Esophagus squamous epithelium (tissue), 5 donors: ENCODE results near the gene TVP23C. TPM values are rescaled to one million over a fixed set of nuclear protein-coding genes. Genes with fewer than 3 reads are reported as not detected.
A peak's percentile ranks its signal among the peaks of the same experiment; 100 is the strongest.

Experiments
- DNase-seq: peaks from one replicate; lab custom pipeline; 2025; lab: John Stamatoyannopoulos, UW
- H3K27ac ChIP-seq, 4 donors: fragments of 200-600 bp; sonication (generic); one replicate each; pipeline ENCODE4 v1.5.1; 2016 to 2019; ENCODE audit warnings: mild to moderate bottlenecking in 1 of 4
- H3K27me3 ChIP-seq, 4 donors: fragments of 200-600 bp; sonication (generic); 1 replicate in 3 of 4; 2 replicates in 1 of 4; pipeline versions ENCODE4 v1.5.1 to v1.6.0; 2017 to 2021; ENCODE audit warnings: antibody characterized with exemption in 1 of 4
- H3K36me3 ChIP-seq, 3 donors: fragments of 200-600 bp; sonication (generic); one replicate each; pipeline ENCODE4 v1.5.1; 2016 to 2019
- H3K4me1 ChIP-seq, 3 donors: fragments of 200-600 bp; sonication (generic); one replicate each; pipeline ENCODE4 v1.5.1; 2017 to 2019
- H3K4me3 ChIP-seq, 4 donors: fragments of 200-600 bp; sonication (generic); 1 replicate in 3 of 4; 2 replicates in 1 of 4; pipeline ENCODE4 v1.5.1; 2016 to 2019; ENCODE audit warnings: mild to moderate bottlenecking in 2 of 4, moderate library complexity in 1 of 4
- H3K9me3 ChIP-seq, 3 donors: fragments of 200-600 bp; sonication (generic); one replicate each; pipeline ENCODE4 v1.5.1; 2016 to 2019
- CTCF ChIP-seq, 6 experiments: fragments of 450-650 bp in 4 of 6; fragments of 200-600 bp in 2 of 6; sonication (generic) in 2 of 6; IDR thresholded peaks; one replicate each; pipeline ENCODE4 v1.5.1; 2016 to 2019; ENCODE audit warnings: antibody characterized with exemption in 6 of 6, mild to moderate bottlenecking in 4 of 6, moderate library complexity in 4 of 6
- POLR2A ChIP-seq, 4 donors: fragments of 450-650 bp; IDR thresholded peaks; one replicate each; pipeline ENCODE4 v1.6.1; 2017; ENCODE audit warnings: antibody characterized with exemption in 4 of 4, mild to moderate bottlenecking in 4 of 4, moderate library complexity in 3 of 4
- WGBS, 2 donors: methylation state at CpG; one replicate each; pipeline ENCODE4 v1.1.5; 2018; 5-methylcytosine and 5-hydroxymethylcytosine counted together
- intact Hi-C: fragments of 100-400 bp; cut with DNase I; formaldehyde crosslinking; loops from one replicate; pipeline ENCODE4 v1.15.0; 2022
- small RNA-seq, 4 donors: library from RNA; depleted of rRNA; stranded (forward); fragments of <200 nt; gene quantifications; one replicate each; pipeline ENCODE3, GENCODE V24; 2016
- total RNA-seq, 4 donors: library from RNA; depleted of rRNA; stranded (reverse); fragments of >200 nt; gene quantifications; one replicate each; pipeline ENCODE4 v1.1.0, GENCODE V29; 2016
- donor health status: DM: yes; HTN: yes; CAD: no.

TVP23C gene
- total RNA-seq, 4 donors from 2014 or later, result 4.2 to 27.1 (median 18.5) TPM

- WGBS, 2 donors, result 79 to 95% methylated on average over 2 to 4 of the region's 5 CpGs
- DNase-seq, result no peak
- Histone ChIP-seq H3K27ac (no peak overlapping the region), H3K4me3 (no peak overlapping the region), H3K4me1 (peaks cover 0 to 45% (median 19%) of the 10 kb centered on the region in 3 donors), H3K36me3 (peaks cover 0 to 33% (median 0%) of the 10 kb centered on the region in 3 donors), H3K9me3 (no peaks in the 10 kb centered on the region), H3K27me3 (no peaks in the 10 kb centered on the region)
- intact Hi-C loops, result no loop called here
- TF ChIP-seq CTCF (IDR thresholded peaks at IDR 0.05) (no peak), POLR2A (IDR thresholded peaks at IDR 0.05) (no peak)
Observed at GRCh38 chr17:15454346-15454745, 108.9 kb downstream of the TVP23C start.

GRCh38 chr17:15453782-15454181 is 109.5 kb downstream of the TVP23C start:
- Histone ChIP-seq H3K9me3 (no peaks in the 10 kb centered on the region), H3K4me1 (peaks cover 0 to 41% (median 19%) of the 10 kb centered on the region in 3 donors), H3K36me3 (peaks cover 0 to 33% (median 0%) of the 10 kb centered on the region in 3 donors), H3K27me3 (no peaks in the 10 kb centered on the region), H3K27ac (peak overlapping the region in 3 of 4 donors; percentile 7 to 9 (median 8)), H3K4me3 (no peak overlapping the region)
- DNase-seq, result no peak
- no peak for TF ChIP-seq CTCF (IDR thresholded peaks at IDR 0.05)
- intact Hi-C loops, result no loop called here
- 62 to 72% methylated on average over 3 of the region's 3 CpGs for WGBS, 2 donors

GRCh38 chr17:15453246-15453645 is 110.0 kb downstream of the TVP23C start:
- H3K4me1 ChIP-seq, result peaks cover 0 to 35% (median 15%) of the 10 kb centered on the region in 3 donors
- intact Hi-C loops, result no loop called here
- no peak for DNase-seq
- TF ChIP-seq POLR2A (IDR thresholded peaks at IDR 0.05) (no peak), CTCF (IDR thresholded peaks at IDR 0.05) (no peak)
- H3K27me3 ChIP-seq, result no peaks in the 10 kb centered on the region
- no peak overlapping the region for H3K4me3 ChIP-seq
- no peaks in the 10 kb centered on the region for H3K9me3 ChIP-seq
- H3K36me3 ChIP-seq, result peaks cover 0 to 33% (median 0%) of the 10 kb centered on the region in 3 donors
- H3K27ac ChIP-seq, result peak overlapping the region in 3 of 4 donors; percentile 8 to 16 (median 9)
- 27 to 55% methylated on average over 4 of the region's 4 CpGs for WGBS, 2 donors

- peak overlapping the region in 2 of 4 donors; percentile 8 to 16 for H3K27ac ChIP-seq
- H3K4me1 ChIP-seq, result peaks cover 0 to 30% (median 10%) of the 10 kb centered on the region in 3 donors
- 84 to 100% methylated on average over 1 of the region's 1 CpG for WGBS, 2 donors
- TF ChIP-seq CTCF (IDR thresholded peaks at IDR 0.05), result no peak
- TF ChIP-seq POLR2A (IDR thresholded peaks at IDR 0.05), result no peak
- H3K36me3 ChIP-seq, result peaks cover 0 to 33% (median 0%) of the 10 kb centered on the region in 3 donors
- intact Hi-C loops, result no loop called here
- no peaks in the 10 kb centered on the region for H3K9me3 ChIP-seq
- no peak overlapping the region for H3K4me3 ChIP-seq
- DNase-seq, result no peak
- H3K27me3 ChIP-seq, result no peaks in the 10 kb centered on the region
Observed at GRCh38 chr17:15452746-15453145, 110.5 kb downstream of the TVP23C start.

Small RNA genes within 50 kb of the gene (small RNA-seq; reads per million reads assigned to genes)
- gene AC005838.1, result 0 reads per million in 4 donors
- 0 reads per million in 4 donors for gene RF00090

Other genes starting within 250 kb of the TVP23C start
- gene TEKT3, start 221.9 kb downstream of the TVP23C start, total RNA-seq, result under 1 TPM in 1 of 4 donors, not detected in 3; 0.83 TPM
- 1 to 10 TPM; 3.2 to 7.6 (median 3.8) TPM for gene CDRT4, start 95.9 kb downstream of the TVP23C start, total RNA-seq
- gene FBXW10B, start 56.2 kb upstream of the TVP23C start, total RNA-seq, result 10 to 100 TPM in 2 of 4 donors, 1 to 10 TPM in 2; 4.7 to 28.0 (median 9.5) TPM
- 100 to 1,000 TPM; 102 to 208 (median 167) TPM for gene TRIM16, start 120.8 kb upstream of the TVP23C start, total RNA-seq
- 10 to 100 TPM in 3 of 4 donors, 1 to 10 TPM in 1; 7.5 to 19.9 (median 15.3) TPM for gene ZNF286A, start 136.3 kb upstream of the TVP23C start, total RNA-seq
- gene TBC1D26, start 168.8 kb upstream of the TVP23C start, total RNA-seq, result not detected